H9 (cell line): Measurements from ENCODE around the gene KRT34. TPM values are rescaled to one million over a fixed set of nuclear protein-coding genes. Genes with fewer than 3 reads are reported as not detected.

ENCODE experiments used
- DNase-seq: peaks from one replicate; pipeline ENCODE4 v3.0.0-alpha.2; 2017
- H2AFZ ChIP-seq: one replicate; pipeline ENCODE4 v1.6.1; 2013; ENCODE audit warnings: mild to moderate bottlenecking, low read length, control low read depth, moderate library complexity
- H2AK5ac ChIP-seq: 2 replicates; pipeline ENCODE4 v1.6.1; 2013; ENCODE audit warnings: low read length, control low read depth, mixed read lengths; ENCODE audit not compliant: insufficient read length
- H2BK120ac ChIP-seq: one replicate; pipeline ENCODE4 v1.6.1; 2013; ENCODE audit warnings: low read depth, mild to moderate bottlenecking, low read length, control low read depth, inconsistent platforms; ENCODE audit not compliant: poor library complexity, severe bottlenecking
- H2BK12ac ChIP-seq: 2 replicates; pipeline ENCODE4 v1.6.1; 2013; ENCODE audit warnings: low read length, control low read depth, mixed read lengths, low read depth; ENCODE audit not compliant: insufficient read length
- H2BK15ac ChIP-seq: 2 replicates; pipeline ENCODE4 v1.6.1; 2013; ENCODE audit warnings: low read depth, low read length, control low read depth
- H2BK20ac ChIP-seq: one replicate; pipeline ENCODE4 v1.6.1; 2013; ENCODE audit warnings: low read depth, mild to moderate bottlenecking, low read length, control low read depth, inconsistent platforms; ENCODE audit not compliant: poor library complexity, severe bottlenecking
- H2BK5ac ChIP-seq: 2 replicates; pipeline ENCODE4 v1.6.1; 2013; ENCODE audit warnings: low read length, control low read depth, mixed read lengths; ENCODE audit not compliant: insufficient read length
- H3K14ac ChIP-seq: 2 replicates; pipeline ENCODE4 v1.6.1; 2013; ENCODE audit warnings: low read length, control low read depth; ENCODE audit not compliant: insufficient read depth
- H3K18ac ChIP-seq: 2 replicates; pipeline ENCODE4 v1.6.1; 2013; ENCODE audit warnings: low read depth, mild to moderate bottlenecking, mixed read lengths, low read length, control low read depth; ENCODE audit not compliant: insufficient read length
- H3K23ac ChIP-seq: 2 replicates; pipeline ENCODE4 v1.6.1; 2013; ENCODE audit warnings: low read length, control low read depth, mixed read lengths, low read depth; ENCODE audit not compliant: insufficient read length
- H3K23me2 ChIP-seq: 2 replicates; pipeline ENCODE4 v1.6.1; 2013; ENCODE audit warnings: low read depth, mild to moderate bottlenecking, mixed read lengths, low read length, control low read depth; ENCODE audit not compliant: insufficient read length, poor library complexity, severe bottlenecking
- H3K27ac ChIP-seq: 2 replicates; pipeline ENCODE4 v1.5.1; 2013; ENCODE audit warnings: low read length, control low read depth, mixed read lengths, low read depth; ENCODE audit not compliant: insufficient read length
- H3K27me3 ChIP-seq: 2 replicates; pipeline ENCODE4 v1.6.1; 2013; ENCODE audit warnings: low read length, control low read depth, inconsistent platforms; ENCODE audit not compliant: insufficient read depth
- H3K4ac ChIP-seq: 2 replicates; pipeline ENCODE4 v1.6.1; 2013; ENCODE audit warnings: low read depth, mild to moderate bottlenecking, control low read depth, inconsistent platforms, low read length, moderate library complexity
- H3K4me1 ChIP-seq: 2 replicates; pipeline ENCODE4 v1.6.1; 2013; ENCODE audit warnings: low read length, control low read depth, inconsistent platforms; ENCODE audit not compliant: insufficient read depth
- H3K4me2 ChIP-seq: 2 replicates; pipeline ENCODE4 v1.6.1; 2013; ENCODE audit warnings: low read length, control low read depth, mixed read lengths; ENCODE audit not compliant: insufficient read length, insufficient read depth
- H3K56ac ChIP-seq: 2 replicates; pipeline ENCODE4 v1.6.1; 2013; ENCODE audit warnings: low read depth, mild to moderate bottlenecking, mixed read lengths, low read length, control low read depth; ENCODE audit not compliant: insufficient read length
- H3K79me1 ChIP-seq: 2 replicates; pipeline ENCODE4 v1.6.1; 2013; ENCODE audit warnings: low read depth, mild to moderate bottlenecking, moderate library complexity, low read length, control low read depth, inconsistent platforms; ENCODE audit not compliant: insufficient read depth, poor library complexity, severe bottlenecking
- H3K79me2 ChIP-seq: 2 replicates; pipeline ENCODE4 v1.6.1; 2013; ENCODE audit warnings: low read length, control low read depth, inconsistent platforms; ENCODE audit not compliant: insufficient read depth
- H3K9ac ChIP-seq: 2 replicates; pipeline ENCODE4 v1.6.1; 2013; ENCODE audit warnings: low read length, control low read depth, mixed read lengths; ENCODE audit not compliant: insufficient read length; ENCODE audit errors: extremely low read depth
- H3K9me3 ChIP-seq: one replicate; pipeline ENCODE4 v1.6.1; 2013; ENCODE audit warnings: low read depth, low read length, inconsistent platforms; ENCODE audit not compliant: control insufficient read depth
- H3T11ph ChIP-seq: one replicate; pipeline ENCODE4 v1.6.1; 2013; ENCODE audit warnings: mild to moderate bottlenecking, low read length, control low read depth, inconsistent platforms
- H4K20me1 ChIP-seq: one replicate; pipeline ENCODE4 v1.6.1; 2013; ENCODE audit not compliant: control insufficient read depth, insufficient read length, insufficient read depth
- H4K5ac ChIP-seq: 2 replicates; pipeline ENCODE4 v1.6.1; 2013; ENCODE audit warnings: low read depth, mild to moderate bottlenecking, mixed read lengths, low read length, control low read depth; ENCODE audit not compliant: insufficient read length
- H4K8ac ChIP-seq: replicated peaks from 2 replicates; pipeline ENCODE4 v1.6.1; 2013; ENCODE audit warnings: low read length, control low read depth, mixed read lengths, low read depth; ENCODE audit not compliant: insufficient read length
- H4K91ac ChIP-seq: 2 replicates; pipeline ENCODE4 v1.6.1; 2013; ENCODE audit warnings: low read depth, mild to moderate bottlenecking, moderate library complexity, mixed read lengths, low read length, control low read depth; ENCODE audit not compliant: insufficient read length
- H3K27ac Mint-ChIP-seq, 3 experiments: 2 replicates in 2 of 3; 3 replicates in 1 of 3; pipeline ENCODE4 v1.8.0; 2020 to 2021; ENCODE audit warnings: mixed read lengths in 3 of 3, mild to moderate bottlenecking in 1 of 3, moderate library complexity in 1 of 3
- H3K27me3 Mint-ChIP-seq: 2 replicates; pipeline ENCODE4 v1.8.0; 2021; ENCODE audit warnings: low read depth, mild to moderate bottlenecking, moderate library complexity, mixed read lengths
- H3K36me3 Mint-ChIP-seq, 3 experiments: 2 replicates in 2 of 3; 3 replicates in 1 of 3; pipeline ENCODE4 v1.8.0; 2020 to 2021; ENCODE audit warnings: low read depth in 3 of 3, mixed read lengths in 3 of 3; ENCODE audit not compliant: insufficient read depth in 1 of 3
- H3K4me1 Mint-ChIP-seq, 2 experiments: 2 replicates each; pipeline ENCODE4 v1.8.0; 2020; ENCODE audit warnings: mixed read lengths in 2 of 2
- H3K4me3 Mint-ChIP-seq, 2 experiments: 2 replicates in 1 of 2; 3 replicates in 1 of 2; pipeline ENCODE4 v1.8.0; 2020 to 2021; ENCODE audit warnings: mild to moderate bottlenecking in 2 of 2, mixed read lengths in 2 of 2, moderate library complexity in 1 of 2
- H3K9me3 Mint-ChIP-seq, 2 experiments: 2 replicates in 1 of 2; 3 replicates in 1 of 2; pipeline ENCODE4 v1.8.0; 2020; ENCODE audit warnings: mild to moderate bottlenecking in 2 of 2, mixed read lengths in 2 of 2, moderate library complexity in 1 of 2
- CTCF ChIP-seq: fragments of 200-600 bp; sonication (generic); conservative IDR thresholded peaks from 3 replicates; pipeline ENCODE4 v1.8.0; 2021; ENCODE audit warnings: antibody characterized with exemption, mild to moderate bottlenecking
- WGBS: extraction: QIAGEN DNeasy Blood & Tissue Kit; methylation state at CpG from one replicate; pipeline ENCODE4 v1.1.7; 2013; ENCODE audit warnings: missing lambda C conversion rate, low lambda C conversion rate, mixed read lengths; ENCODE audit not compliant: insufficient read length; ENCODE audit errors: extremely low coverage; 5-methylcytosine and 5-hydroxymethylcytosine counted together
- total RNA-seq: library from RNA; stranded (reverse); gene quantifications from 2 replicates; pipeline ENCODE4 v1.2.1, GENCODE V29; 2021

KRT34 gene
- total RNA-seq, 1 experiment from 2014 or later, result not detected

GRCh38 chr17:41335747-41336146 lies 46.4 kb downstream of the KRT34 start:
- WGBS, result no CpG with 5 or more reads among the region's 1 CpG
- Histone ChIP-seq H3K56ac (no peak overlapping the region), H3K4me2 (no peak overlapping the region), H2AFZ (no peak overlapping the region), H3K79me1 (no peaks in the 10 kb centered on the region), H3T11ph (no peak overlapping the region), H3K4me1 (no peaks in the 10 kb centered on the region), H4K91ac (no peak overlapping the region), H3K9ac (no peak overlapping the region), H3K4ac (no peak overlapping the region), H2AK5ac (no peak overlapping the region), H2BK20ac (no peak overlapping the region), H3K27ac (no peak overlapping the region), H2BK120ac (no peak overlapping the region), H4K8ac (no peak overlapping the region), H3K23me2 (no peaks in the 10 kb centered on the region), H3K79me2 (no peaks in the 10 kb centered on the region), H4K5ac (no peak overlapping the region), H4K20me1 (no peaks in the 10 kb centered on the region), H3K14ac (no peak overlapping the region), H3K27me3 (no peaks in the 10 kb centered on the region), H2BK15ac (no peak overlapping the region), H2BK5ac (no peak overlapping the region), H3K9me3 (no peaks in the 10 kb centered on the region), H2BK12ac (no peak overlapping the region), H3K18ac (no peak overlapping the region), H3K23ac (no peak overlapping the region)
- Mint-ChIP-seq H3K4me1 (peaks cover 0 to 9% of the 10 kb centered on the region in 2 experiments; a peak in 3 of 4 replicates), H3K27ac (no peak overlapping the region), H3K36me3 (no peaks in the 10 kb centered on the region; a peak in 1 of 7 replicates), H3K9me3 (no peaks in the 10 kb centered on the region; a peak in 2 of 5 replicates), H3K4me3 (no peak overlapping the region), H3K27me3 (peaks cover 10% of the 10 kb centered on the region)
- DNase-seq, result no peak
- no peak for TF ChIP-seq CTCF
